PC-9 (cell line): ENCODE results near the gene DES. TPM values are rescaled to one million over a fixed set of nuclear protein-coding genes. Genes with fewer than 3 reads are reported as not detected.

Experiments
- BruUV-seq: library from RNA; stranded (reverse); fragments of 400-500 nt; replicated peaks from 2 replicates; lab custom pipeline; 2021; lab: Mats Ljungman, UMichigan
- CTCF ChIA-PET: fragments of 300-600 bp; sonication (Branson Sonifier 250); formaldehyde crosslinking; loops from one replicate; lab custom pipeline; 2022; ENCODE audit warnings: antibody characterized with exemption; lab: Charles Lee
- POLR2A ChIA-PET: fragments of 300-600 bp; sonication (Branson Sonifier 250); formaldehyde crosslinking; loops from one replicate; lab custom pipeline; 2022; ENCODE audit warnings: antibody characterized with exemption; ENCODE audit not compliant: unreplicated experiment; lab: Charles Lee
- DNase-seq, 2 experiments: peaks; one replicate each; pipeline versions ENCODE4 v3.0.0 to v3.0.0-alpha.2; 2015 to 2022; ENCODE audit warnings: mixed read lengths in 1 of 2
- H2AFZ ChIP-seq: fragments of 200-600 bp; sonication (generic); 2 replicates; pipeline ENCODE4 v1.8.1; 2017; ENCODE audit warnings: antibody characterized with exemption
- H3F3A ChIP-seq: fragments of 200-600 bp; sonication (generic); 2 replicates; pipeline ENCODE4 v1.8.1; 2017; ENCODE audit warnings: antibody characterized with exemption, mild to moderate bottlenecking, low read depth; ENCODE audit not compliant: insufficient read depth
- H3K27ac ChIP-seq: fragments of 200-600 bp; sonication (generic); 2 replicates; pipeline ENCODE4 v1.6.1; 2016; ENCODE audit warnings: mixed run types
- H3K27me3 ChIP-seq: fragments of 200-600 bp; sonication (generic); 2 replicates; pipeline ENCODE4 v1.6.1; 2016; ENCODE audit warnings: low read depth, mixed run types; ENCODE audit not compliant: insufficient read depth
- H3K36me3 ChIP-seq: fragments of 200-600 bp; sonication (generic); 2 replicates; pipeline ENCODE4 v1.6.1; 2016; ENCODE audit warnings: low read depth, mixed run types
- H3K4me1 ChIP-seq: fragments of 200-600 bp; sonication (generic); replicated peaks from 2 replicates; pipeline ENCODE4 v1.6.1; 2016; ENCODE audit warnings: mixed run types; ENCODE audit not compliant: insufficient read depth
- H3K4me2 ChIP-seq: fragments of 200-600 bp; sonication (generic); 2 replicates; pipeline ENCODE4 v1.6.1; 2017; ENCODE audit warnings: mixed run types
- H3K4me3 ChIP-seq: fragments of 200-600 bp; sonication (generic); 2 replicates; pipeline ENCODE4 v1.6.1; 2016; ENCODE audit warnings: mixed run types
- H3K79me2 ChIP-seq: fragments of 200-600 bp; sonication (generic); 2 replicates; pipeline ENCODE4 v1.6.1; 2017; ENCODE audit warnings: low read depth, mixed run types
- H3K9me2 ChIP-seq: fragments of 200-600 bp; sonication (generic); 2 replicates; pipeline ENCODE4 v1.8.1; 2017; ENCODE audit warnings: mild to moderate bottlenecking; ENCODE audit not compliant: insufficient read depth
- H3K9me3 ChIP-seq: fragments of 200-600 bp; sonication (generic); 2 replicates; pipeline ENCODE4 v1.8.1; 2016; ENCODE audit warnings: low read depth; ENCODE audit not compliant: insufficient read depth
- H4K20me1 ChIP-seq: fragments of 200-600 bp; sonication (generic); 2 replicates; pipeline ENCODE4 v1.8.1; 2017; ENCODE audit not compliant: insufficient read depth
- EZH2 ChIP-seq: fragments of 200-600 bp; sonication (generic); IDR thresholded peaks from 2 replicates; pipeline ENCODE4 v1.8.0; 2017; ENCODE audit warnings: antibody characterized with exemption, low read depth
- intact Hi-C: fragments of 100-400 bp; cut with micrococcal nuclease; formaldehyde crosslinking; loops from one replicate; pipeline ENCODE4 v1.10.0; 2022; ENCODE audit not compliant: unreplicated experiment
- total RNA-seq: library from RNA; stranded (reverse); gene quantifications from 2 replicates; pipeline ENCODE4 v1.2.3, GENCODE V29; 2021
- TF ChIP-seq, protein P1 (sequence below): fragments of 200-600 bp; sonication (generic); conservative IDR thresholded peaks from 2 replicates; pipeline ENCODE4 v1.6.1; 2017; ENCODE audit warnings: mixed run types, antibody characterized with exemption, mild to moderate bottlenecking, moderate library complexity

DES gene
- total RNA-seq, 1 experiment from 2014 or later, result not detected

DNA sequence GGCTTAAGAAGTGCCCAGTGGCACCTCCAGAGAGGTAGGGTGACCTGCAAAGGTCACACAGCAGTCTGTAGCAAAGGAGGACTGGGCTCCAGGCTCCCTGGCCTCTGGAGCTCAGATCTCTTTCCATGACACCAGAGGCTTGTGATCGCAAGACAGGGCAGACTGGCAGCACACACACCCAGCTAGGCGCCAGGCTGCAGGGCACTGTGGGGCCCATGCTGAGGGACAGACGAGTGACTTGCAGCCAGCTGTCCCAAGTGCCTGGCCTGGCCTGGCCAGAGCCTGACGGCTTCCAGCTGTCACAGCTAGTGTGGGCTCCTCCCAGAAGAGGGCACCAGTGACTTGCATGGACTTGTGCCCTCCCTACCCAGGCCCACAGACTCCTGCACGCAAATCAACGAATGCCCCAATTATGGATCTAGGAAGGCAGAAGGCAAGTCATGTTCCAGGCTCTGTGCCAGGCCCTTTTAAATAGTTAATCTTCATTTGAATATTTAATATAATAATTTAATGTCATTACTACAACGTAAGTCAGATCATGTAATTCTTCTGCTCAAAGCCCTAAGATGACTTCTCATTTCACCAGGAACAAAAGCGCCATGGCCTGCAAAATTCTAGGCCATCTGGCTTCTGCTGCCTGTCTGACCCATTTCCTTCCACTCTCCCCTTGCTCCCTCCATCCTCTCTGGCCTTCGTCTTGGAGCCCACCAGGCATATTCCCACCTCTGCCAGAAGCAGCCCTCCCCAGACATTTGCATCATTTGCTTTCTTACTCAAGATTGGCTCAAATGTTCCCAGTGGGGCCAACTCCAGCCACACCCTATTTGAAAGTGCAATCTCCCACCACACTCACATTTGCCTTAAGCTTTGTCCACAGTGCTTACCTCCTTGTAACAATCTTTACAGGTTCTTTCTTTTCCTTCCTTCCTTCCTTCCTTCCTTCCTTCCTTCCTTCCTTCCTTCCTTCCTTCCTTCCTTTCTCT lies 12.7 kb downstream of the DES start:
- no TSS peak for BruUV-seq
- no peaks in the 10 kb centered on the region for H3K27me3 ChIP-seq
- no peak overlapping the region for H3K4me2 ChIP-seq
- intact Hi-C loops, result no loop called here
- TF ChIP-seq EZH2, result no peak
- TF ChIP-seq, protein P1, sequence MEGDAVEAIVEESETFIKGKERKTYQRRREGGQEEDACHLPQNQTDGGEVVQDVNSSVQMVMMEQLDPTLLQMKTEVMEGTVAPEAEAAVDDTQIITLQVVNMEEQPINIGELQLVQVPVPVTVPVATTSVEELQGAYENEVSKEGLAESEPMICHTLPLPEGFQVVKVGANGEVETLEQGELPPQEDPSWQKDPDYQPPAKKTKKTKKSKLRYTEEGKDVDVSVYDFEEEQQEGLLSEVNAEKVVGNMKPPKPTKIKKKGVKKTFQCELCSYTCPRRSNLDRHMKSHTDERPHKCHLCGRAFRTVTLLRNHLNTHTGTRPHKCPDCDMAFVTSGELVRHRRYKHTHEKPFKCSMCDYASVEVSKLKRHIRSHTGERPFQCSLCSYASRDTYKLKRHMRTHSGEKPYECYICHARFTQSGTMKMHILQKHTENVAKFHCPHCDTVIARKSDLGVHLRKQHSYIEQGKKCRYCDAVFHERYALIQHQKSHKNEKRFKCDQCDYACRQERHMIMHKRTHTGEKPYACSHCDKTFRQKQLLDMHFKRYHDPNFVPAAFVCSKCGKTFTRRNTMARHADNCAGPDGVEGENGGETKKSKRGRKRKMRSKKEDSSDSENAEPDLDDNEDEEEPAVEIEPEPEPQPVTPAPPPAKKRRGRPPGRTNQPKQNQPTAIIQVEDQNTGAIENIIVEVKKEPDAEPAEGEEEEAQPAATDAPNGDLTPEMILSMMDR, result peak; percentile 37; the same call in 1 of the 2 replicates
- peaks cover 4% of the 10 kb centered on the region; the same call in 1 of the 2 replicates for H3K4me1 ChIP-seq
- no peak overlapping the region for H3K4me3 ChIP-seq
- no peaks in the 10 kb centered on the region for H3K79me2 ChIP-seq
- H3K27ac ChIP-seq, result no peak overlapping the region
- H3K9me2 ChIP-seq, result no peaks in the 10 kb centered on the region
- H3F3A ChIP-seq, result no peaks in the 10 kb centered on the region
- H3K9me3 ChIP-seq, result no peaks in the 10 kb centered on the region
- CTCF ChIA-PET, result interaction anchor here (0.6 to 1.1 kb wide), 4 partner anchors 22 to 99 kb away, joined by 3 to 9 read pairs (median 4); no protein-coding TSS in a partner anchor
- H2AFZ ChIP-seq, result no peak overlapping the region
- no peaks in the 10 kb centered on the region for H3K36me3 ChIP-seq
- POLR2A ChIA-PET, result no interaction called here
- DNase-seq, result no peak
- no peaks in the 10 kb centered on the region for H4K20me1 ChIP-seq

- CTCF ChIA-PET, result interaction anchor here (0.6 kb wide), 3 partner anchors 8 to 96 kb away, joined by 3 to 17 read pairs (median 4); no protein-coding TSS in a partner anchor
- POLR2A ChIA-PET, result no interaction called here
- intact Hi-C loops, result no loop called here
- no peak overlapping the region for H3K27ac ChIP-seq
- H3K79me2 ChIP-seq, result no peaks in the 10 kb centered on the region
- TF ChIP-seq EZH2, result no peak
- TF ChIP-seq, protein P1, result peak; percentile 55; the same call in 1 of the 2 replicates
- H3K36me3 ChIP-seq, result no peaks in the 10 kb centered on the region
- DNase-seq, result no peak
- H3K27me3 ChIP-seq, result no peaks in the 10 kb centered on the region
- H2AFZ ChIP-seq, result no peak overlapping the region
- no peaks in the 10 kb centered on the region for H3K9me3 ChIP-seq
- no peaks in the 10 kb centered on the region for H3K4me1 ChIP-seq
- H3K4me2 ChIP-seq, result no peak overlapping the region
- no peak overlapping the region for H3K4me3 ChIP-seq
- no peaks in the 10 kb centered on the region for H4K20me1 ChIP-seq
- BruUV-seq, result no TSS peak
- no peaks in the 10 kb centered on the region for H3K9me2 ChIP-seq
- H3F3A ChIP-seq, result no peaks in the 10 kb centered on the region
These were observed 15.7 kb downstream of the DES start for GRCh38 chr2:219433666-219434467.

DNA sequence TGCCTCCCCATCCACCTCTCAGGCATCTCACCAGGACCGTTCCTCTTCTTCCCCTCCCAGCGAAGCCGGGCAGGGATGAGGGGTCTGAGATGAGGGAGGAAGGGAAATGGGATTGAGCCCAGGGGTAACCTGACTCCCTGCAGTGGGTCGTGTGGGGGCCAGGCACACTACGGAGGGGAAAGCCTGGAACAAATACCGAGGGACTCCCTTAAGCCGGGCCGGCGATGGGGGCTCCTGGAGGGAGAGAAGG lies 16.2 kb downstream of the DES start:
- Histone ChIP-seq H4K20me1 (no peaks in the 10 kb centered on the region), H3K27ac (no peak overlapping the region), H3K36me3 (no peaks in the 10 kb centered on the region), H3K9me2 (no peaks in the 10 kb centered on the region), H3K9me3 (no peaks in the 10 kb centered on the region), H3K4me2 (no peak overlapping the region), H3K4me1 (no peaks in the 10 kb centered on the region), H3K4me3 (no peak overlapping the region), H2AFZ (no peak overlapping the region), H3F3A (no peaks in the 10 kb centered on the region), H3K79me2 (no peaks in the 10 kb centered on the region), H3K27me3 (no peaks in the 10 kb centered on the region)
- DNase-seq, result no peak
- POLR2A ChIA-PET, result no interaction called here
- no peak for TF ChIP-seq EZH2
- TF ChIP-seq, protein P1, result no peak
- intact Hi-C loops, result no loop called here
- BruUV-seq, result no TSS peak
- CTCF ChIA-PET, result interaction anchor here (0.6 kb wide), 1 partner anchor 8 kb away, joined by 4 read pairs; no protein-coding TSS in a partner anchor
